H1 (cell line): Measurements from ENCODE around the gene ADK. TPM values are rescaled to one million over a fixed set of nuclear protein-coding genes. Genes with fewer than 3 reads are reported as not detected.

Experiments
- CTCF ChIA-PET: fragments of 300-600 bp; sonication (Branson Sonifier 250); formaldehyde crosslinking; loops from one replicate; lab custom pipeline; 2021; ENCODE audit not compliant: partially characterized antibody; lab: Charles Lee
- POLR2A ChIA-PET: fragments of 300-600 bp; sonication (Branson Sonifier 250); formaldehyde crosslinking; loops from one replicate; lab custom pipeline; 2021; ENCODE audit warnings: inconsistent platforms; ENCODE audit not compliant: partially characterized antibody; lab: Charles Lee
- DNase-seq, 2 experiments: peaks; one replicate each; pipeline versions ENCODE4 v3.0.0 to v3.0.0-alpha.2; 2010 to 2022; ENCODE audit warnings: low spot score in 2 of 2, low read depth in 1 of 2, mixed read lengths in 1 of 2
- FAIRE-seq: peaks from 2 replicates; lab custom pipeline; 2011; peaks lifted over from hg19 to GRCh38; lab: Jason Lieb, UNC
- H2AFZ ChIP-seq: 2 replicates; pipeline ENCODE4 v1.8.1; 2012; ENCODE audit warnings: low read length, inconsistent platforms
- H2AK5ac ChIP-seq: 2 replicates; pipeline ENCODE4 v1.6.1; 2013; ENCODE audit warnings: low read depth, low read length
- H2BK120ac ChIP-seq: replicated peaks from 2 replicates; pipeline ENCODE3; 2013; ENCODE audit warnings: low read depth, low read length, inconsistent platforms
- H2BK12ac ChIP-seq: 2 replicates; pipeline ENCODE4 v1.6.1; 2013; ENCODE audit warnings: low read depth, low read length
- H2BK15ac ChIP-seq: 2 replicates; pipeline ENCODE4 v1.6.1; 2013; ENCODE audit warnings: low read length
- H2BK20ac ChIP-seq: 2 replicates; pipeline ENCODE4 v1.6.1; 2013; ENCODE audit warnings: low read length
- H2BK5ac ChIP-seq: 2 replicates; pipeline ENCODE4 v1.6.1; 2013; ENCODE audit warnings: low read depth, low read length
- H3K14ac ChIP-seq: 2 replicates; pipeline ENCODE4 v1.6.1; 2013; ENCODE audit warnings: inconsistent platforms; ENCODE audit not compliant: insufficient read length
- H3K18ac ChIP-seq: 2 replicates; pipeline ENCODE4 v1.6.1; 2013; ENCODE audit warnings: low read length; ENCODE audit errors: extremely low read depth
- H3K23ac ChIP-seq: 2 replicates; pipeline ENCODE4 v1.6.1; 2013; ENCODE audit warnings: inconsistent platforms; ENCODE audit not compliant: insufficient read length
- H3K23me2 ChIP-seq: 2 replicates; pipeline ENCODE4 v1.6.1; 2013; ENCODE audit warnings: low read depth, low read length
- H3K27ac ChIP-seq: 2 replicates; pipeline ENCODE4 v1.6.1; 2011; ENCODE audit warnings: low read depth, low read length, inconsistent platforms
- H3K27me3 ChIP-seq, 4 experiments: replicated peaks in 1 of 4; 1 replicate in 1 of 4; 2 replicates in 3 of 4; pipeline versions ENCODE4 v1.6.1 to v1.8.1; 2011 to 2013; ENCODE audit warnings: low read length in 3 of 4, mild to moderate bottlenecking in 3 of 4, inconsistent platforms in 2 of 4, mixed read lengths in 2 of 4, moderate library complexity in 1 of 4; ENCODE audit not compliant: control insufficient read depth in 3 of 4, insufficient read depth in 3 of 4; ENCODE audit errors: extremely low read depth in 1 of 4
- H3K36me3 ChIP-seq, 4 experiments: 2 replicates each; pipeline versions ENCODE4 v1.6.1 to v1.8.1; 2011 to 2013; ENCODE audit warnings: mild to moderate bottlenecking in 4 of 4, low read length in 3 of 4, moderate library complexity in 2 of 4, control low read depth in 1 of 4, inconsistent platforms in 1 of 4; ENCODE audit not compliant: insufficient read depth in 4 of 4, control insufficient read depth in 2 of 4
- H3K4ac ChIP-seq: replicated peaks from 2 replicates; pipeline ENCODE3; 2013; ENCODE audit warnings: low read length, low read depth, mixed read lengths, inconsistent platforms; ENCODE audit not compliant: insufficient read length
- H3K4me1 ChIP-seq, 4 experiments: replicated peaks in 1 of 4; 1 replicate in 1 of 4; 2 replicates in 3 of 4; pipeline versions ENCODE4 v1.6.1 to v1.8.1; 2011 to 2013; ENCODE audit warnings: low read length in 3 of 4, inconsistent platforms in 2 of 4, mixed read lengths in 1 of 4; ENCODE audit not compliant: insufficient read depth in 4 of 4, control insufficient read depth in 3 of 4
- H3K4me2 ChIP-seq, 2 experiments: 2 replicates each; pipeline versions ENCODE4 v1.6.1 to v1.8.1; 2011 to 2013; ENCODE audit warnings: low read depth in 2 of 2, low read length in 2 of 2, control low read depth in 1 of 2, inconsistent platforms in 1 of 2, mild to moderate bottlenecking in 1 of 2; ENCODE audit not compliant: insufficient read depth in 1 of 2
- H3K4me3 ChIP-seq, 4 experiments: fragments of 200-600, 300-600 bp in 1 of 4; sonication (generic), shearing (Covaris generic), sonication (Bioruptor Twin) in 1 of 4; 2 replicates each; pipeline versions ENCODE4 v1.5.1 to v1.8.1; 2011 to 2016; ENCODE audit warnings: low read length in 4 of 4, low read depth in 3 of 4, control low read depth in 2 of 4, inconsistent platforms in 2 of 4, mild to moderate bottlenecking in 2 of 4, mixed read lengths in 1 of 4, moderate library complexity in 1 of 4; ENCODE audit not compliant: insufficient read depth in 2 of 4; ENCODE audit errors: extremely low read depth in 1 of 4
- H3K56ac ChIP-seq: replicated peaks from 2 replicates; pipeline ENCODE3; 2013; ENCODE audit warnings: low read depth, mild to moderate bottlenecking, mixed read lengths, low read length, inconsistent platforms; ENCODE audit not compliant: insufficient read length
- H3K79me1 ChIP-seq: 2 replicates; pipeline ENCODE4 v1.6.1; 2013; ENCODE audit warnings: low read depth, low read length, control low read depth
- H3K79me2 ChIP-seq, 2 experiments: 2 replicates each; pipeline versions ENCODE4 v1.6.1 to v1.8.1; 2012 to 2013; ENCODE audit warnings: low read length in 2 of 2, mild to moderate bottlenecking in 2 of 2, inconsistent platforms in 1 of 2; ENCODE audit not compliant: insufficient read depth in 2 of 2, control insufficient read depth in 1 of 2
- H3K9ac ChIP-seq, 4 experiments: replicated peaks in 1 of 4; 1 replicate in 1 of 4; 2 replicates in 3 of 4; pipeline versions ENCODE4 v1.6.1 to v1.8.1; 2011 to 2013; ENCODE audit warnings: low read depth in 3 of 4, low read length in 3 of 4, control low read depth in 2 of 4, mild to moderate bottlenecking in 2 of 4, moderate library complexity in 2 of 4, inconsistent platforms in 1 of 4; ENCODE audit errors: extremely low read depth in 1 of 4
- H3K9me3 ChIP-seq, 2 experiments: 2 replicates each; pipeline versions ENCODE4 v1.6.1 to v1.8.1; 2012 to 2013; ENCODE audit warnings: mild to moderate bottlenecking in 2 of 2, moderate library complexity in 2 of 2, control low read depth in 1 of 2, inconsistent platforms in 1 of 2, low read depth in 1 of 2, low read length in 1 of 2, mixed read lengths in 1 of 2; ENCODE audit not compliant: insufficient read depth in 2 of 2
- H4K20me1 ChIP-seq, 2 experiments: replicated peaks in 1 of 2; 2 replicates each; pipeline versions ENCODE3 to v1.8.1; 2011 to 2013; ENCODE audit warnings: inconsistent platforms in 2 of 2, low read length in 2 of 2, mild to moderate bottlenecking in 1 of 2; ENCODE audit not compliant: insufficient read depth in 2 of 2, control insufficient read depth in 1 of 2
- H4K5ac ChIP-seq: 2 replicates; pipeline ENCODE4 v1.6.1; 2013; ENCODE audit warnings: low read length, low read depth, mixed read lengths, inconsistent platforms; ENCODE audit not compliant: insufficient read length
- H4K8ac ChIP-seq: 2 replicates; pipeline ENCODE4 v1.8.0; 2013; ENCODE audit warnings: mild to moderate bottlenecking, moderate library complexity, low read length, inconsistent platforms; ENCODE audit not compliant: insufficient read depth; ENCODE audit errors: extremely low read depth
- H4K91ac ChIP-seq: replicated peaks from 2 replicates; pipeline ENCODE3; 2013; ENCODE audit warnings: low read length, mixed read lengths, inconsistent platforms; ENCODE audit not compliant: insufficient read length
- POLR2AphosphoS5 ChIP-seq: IDR thresholded peaks from 2 replicates; pipeline ENCODE4 v1.6.1; 2011; ENCODE audit warnings: low read depth, low read length
- POU5F1 ChIP-seq: IDR thresholded peaks from 2 replicates; pipeline ENCODE4 v1.6.1; 2011; ENCODE audit warnings: low read depth, mild to moderate bottlenecking, low read length, moderate library complexity
- RAD21 ChIP-seq, 2 experiments: IDR thresholded peaks in 1 of 2; conservative IDR thresholded peaks in 1 of 2; 2 replicates each; pipeline ENCODE4 v1.6.1; 2011; ENCODE audit warnings: low read depth in 2 of 2, low read length in 2 of 2, improper control_type of control experiment in 1 of 2, inconsistent platforms in 1 of 2, mild to moderate bottlenecking in 1 of 2, moderate library complexity in 1 of 2
- RNF2 ChIP-seq: fragments of 200-900, 300-1000 bp; sonication (generic); IDR thresholded peaks from 2 replicates; pipeline ENCODE4 v1.7.1; 2016; ENCODE audit warnings: borderline replicate concordance, low read depth, mild to moderate bottlenecking, antibody characterized with exemption, low read length; ENCODE audit not compliant: poor library complexity, severe bottlenecking; ENCODE audit errors: missing control alignments
- SIX5 ChIP-seq: IDR thresholded peaks from 2 replicates; pipeline ENCODE4 v1.6.1; 2011; ENCODE audit warnings: mild to moderate bottlenecking, low read depth, low read length
- SP1 ChIP-seq: IDR thresholded peaks from 2 replicates; pipeline ENCODE4 v1.6.1; 2011; ENCODE audit warnings: low read depth, low read length
- SRF ChIP-seq: IDR thresholded peaks from 2 replicates; pipeline ENCODE4 v1.6.1; 2011; ENCODE audit warnings: mild to moderate bottlenecking, low read depth, low read length, moderate library complexity
- YY1 ChIP-seq: IDR thresholded peaks from 2 replicates; pipeline ENCODE4 v1.6.1; 2011; ENCODE audit warnings: low read depth, mild to moderate bottlenecking, low read length
- WGBS, 2 experiments: shearing (Covaris generic) in 1 of 2; methylation state at CpG; one replicate each; pipeline versions ENCODE4 v1.1.6 to v1.1.7; 2013 to 2015; ENCODE audit warnings: low lambda C conversion rate in 2 of 2, mixed read lengths in 2 of 2, inconsistent platforms in 1 of 2, low coverage in 1 of 2, missing lambda C conversion rate in 1 of 2; ENCODE audit not compliant: insufficient replicate concordance in 2 of 2, insufficient coverage in 1 of 2, insufficient read length in 1 of 2; ENCODE audit errors: extremely low coverage in 1 of 2, missing lambda C conversion rate in 1 of 2; 5-methylcytosine and 5-hydroxymethylcytosine counted together
- polyA plus RNA-seq, 7 experiments: library from polyadenylated mRNA; depleted of rRNA in 3 of 7; stranded (reverse) in 5 of 7; unstranded in 2 of 7; fragments of >200 nt in 5 of 7; fragments of 200-250 nt in 2 of 7; gene quantifications; 1 replicate in 5 of 7; 2 replicates in 1 of 7; 4 replicates in 1 of 7; pipeline versions ENCODE4 v1.2.1 to v1.2.3, GENCODE V29; 2011 to 2013; ENCODE audit warnings: missing spikeins in 2 of 7, mixed read lengths in 2 of 7
- total RNA-seq: library from RNA; stranded (reverse); fragmentation: NEBNext Ultra II Directional; extraction: Animal tissue kit (Norgen Biotek cat#: 25700); gene quantifications from 2 replicates; pipeline ENCODE4 v1.2.1, GENCODE V29; 2021
- TF ChIP-seq, protein P1 (sequence below): IDR thresholded peaks from 2 replicates; pipeline ENCODE4 v1.6.1; 2012; ENCODE audit warnings: inconsistent platforms
- TF ChIP-seq, protein P2 (sequence below): IDR thresholded peaks from 2 replicates; pipeline ENCODE4 v1.6.1; 2011; ENCODE audit warnings: low read depth, mild to moderate bottlenecking, low read length; ENCODE audit not compliant: insufficient read depth

Gene ADK
- total and polyA plus RNA-seq, 2 of the 8 experiments (the other 6 are each of a cell fraction or from before 2014, with no cell fraction given) = 12.3 to 42.4 TPM

DNA sequence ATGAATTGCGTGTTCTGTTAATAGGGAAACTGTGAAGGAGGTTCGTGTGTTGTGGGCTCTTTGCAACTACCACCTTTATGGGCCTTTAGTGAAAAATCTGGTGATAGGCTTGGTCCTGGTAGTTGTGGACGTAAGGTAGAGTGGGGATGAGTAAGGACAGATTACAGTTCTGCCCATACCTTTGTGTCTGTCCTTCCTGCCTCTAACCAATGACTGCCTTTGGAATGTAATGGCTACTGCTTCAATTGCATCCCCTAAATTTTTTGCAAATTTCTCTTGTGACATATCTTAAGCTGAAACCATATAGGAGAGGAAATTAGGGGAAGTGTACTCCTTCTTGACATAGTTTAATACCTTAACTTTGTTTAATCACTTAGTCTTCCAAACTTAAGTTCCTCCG, 82.3 kb downstream of the ADK start:
- POLR2A ChIA-PET = no interaction called here
- Histone ChIP-seq H3K4me3 (no peak overlapping the region), H3K27ac (no peak overlapping the region), H3K23ac (no peak overlapping the region), H4K5ac (no peak overlapping the region), H3K4me2 (no peak overlapping the region), H3K27me3 (no peaks in the 10 kb centered on the region), H3K4ac (no peak overlapping the region), H3K14ac (no peak overlapping the region), H3K79me1 (no peaks in the 10 kb centered on the region), H2AFZ (no peak overlapping the region), H3K23me2 (no peaks in the 10 kb centered on the region), H2BK12ac (no peak overlapping the region), H4K91ac (no peak overlapping the region), H3K36me3 (no peaks in the 10 kb centered on the region), H2BK5ac (no peak overlapping the region), H2AK5ac (no peak overlapping the region), H2BK15ac (no peak overlapping the region), H3K4me1 (no peaks in the 10 kb centered on the region; a peak in 1 of 7 replicates), H3K9ac (no peak overlapping the region), H3K18ac (no peak overlapping the region), H4K8ac (no peak overlapping the region), H3K9me3 (no peaks in the 10 kb centered on the region), H4K20me1 (no peaks in the 10 kb centered on the region), H3K56ac (no peak overlapping the region), H2BK120ac (no peak overlapping the region), H2BK20ac (no peak overlapping the region), H3K79me2 (no peaks in the 10 kb centered on the region)
- peak; percentile 85 for FAIRE-seq
- CTCF ChIA-PET = interaction anchor here (0.6 kb wide), 1 partner anchor 32 kb away, joined by 3 read pairs; no protein-coding TSS in a partner anchor
- WGBS, 2 experiments = 84% methylated on average over 4 of the region's 4 CpGs; no CpG with 5 or more reads in 1 of the 2 experiments
- DNase-seq = no peak
- TF ChIP-seq POU5F1 (no peak), SRF (no peak), YY1 (no peak), RAD21 (IDR thresholded peaks at IDR 0.05 in 1 of 2, conservative IDR thresholded peaks at IDR 0.05 in 1 of 2; ENCODE audit: low read depth in 2 of 2, low read length in 2 of 2) (no peak), SP1 (no peak), POLR2AphosphoS5 (no peak), SIX5 (no peak), RNF2 (no peak)
- TF ChIP-seq, protein P1, sequence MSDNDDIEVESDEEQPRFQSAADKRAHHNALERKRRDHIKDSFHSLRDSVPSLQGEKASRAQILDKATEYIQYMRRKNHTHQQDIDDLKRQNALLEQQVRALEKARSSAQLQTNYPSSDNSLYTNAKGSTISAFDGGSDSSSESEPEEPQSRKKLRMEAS = no peak
- TF ChIP-seq, protein P2, sequence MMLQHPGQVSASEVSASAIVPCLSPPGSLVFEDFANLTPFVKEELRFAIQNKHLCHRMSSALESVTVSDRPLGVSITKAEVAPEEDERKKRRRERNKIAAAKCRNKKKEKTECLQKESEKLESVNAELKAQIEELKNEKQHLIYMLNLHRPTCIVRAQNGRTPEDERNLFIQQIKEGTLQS = no peak
